Neural cell (in vitro differentiated cells): Measurements from ENCODE around the gene CFAP61. TPM values are rescaled to one million over a fixed set of nuclear protein-coding genes. Genes with fewer than 3 reads are reported as not detected.

Experiments used
- H2AFZ ChIP-seq: fragments of 200-600, 300-800 bp; sonication (generic), shearing (Covaris generic); 2 replicates; pipeline ENCODE4 v1.6.0; 2014; ENCODE audit warnings: low read depth, mild to moderate bottlenecking, antibody characterized with exemption, low read length, moderate library complexity
- H3F3A ChIP-seq: fragments of 200-600 bp; shearing (Covaris generic); 2 replicates; pipeline ENCODE4 v1.6.1; 2016; ENCODE audit warnings: mild to moderate bottlenecking, moderate library complexity, mixed read lengths, antibody characterized with exemption, low read length; ENCODE audit not compliant: insufficient read depth, poor library complexity, severe bottlenecking
- H3K27ac ChIP-seq: fragments of 200-600, 300-800 bp; sonication (generic), shearing (Covaris generic); 2 replicates; pipeline ENCODE4 v1.5.1; 2014; ENCODE audit warnings: mild to moderate bottlenecking, low read length, moderate library complexity
- H3K27me3 ChIP-seq: fragments of 300-800, 200-600 bp; sonication (generic), shearing (Covaris generic); 2 replicates; pipeline ENCODE4 v1.6.0; 2014; ENCODE audit warnings: mild to moderate bottlenecking, low read depth, low read length, moderate library complexity; ENCODE audit not compliant: insufficient read depth
- H3K36me3 ChIP-seq: fragments of 300-800, 200-600 bp; sonication (generic), shearing (Covaris generic); 2 replicates; pipeline ENCODE4 v1.5.1; 2014; ENCODE audit warnings: mild to moderate bottlenecking, antibody characterized with exemption, low read length, moderate library complexity; ENCODE audit not compliant: insufficient read depth
- H3K4me2 ChIP-seq: fragments of 300-800, 200-600 bp; sonication (generic), shearing (Covaris generic); 2 replicates; pipeline ENCODE4 v1.6.0; 2014; ENCODE audit warnings: mild to moderate bottlenecking, low read length
- H3K4me3 ChIP-seq: fragments of 300-800, 200-600 bp; sonication (generic), shearing (Covaris generic); 2 replicates; pipeline ENCODE4 v1.5.1; 2014; ENCODE audit warnings: mild to moderate bottlenecking, low read length, moderate library complexity
- H3K79me2 ChIP-seq: fragments of 200-600 bp; shearing (Covaris generic); replicated peaks from 2 replicates; pipeline ENCODE4 v1.6.0; 2014; ENCODE audit warnings: mild to moderate bottlenecking, low read length, moderate library complexity; ENCODE audit not compliant: insufficient read depth
- H3K9ac ChIP-seq: fragments of 300-800, 200-600 bp; sonication (generic), shearing (Covaris generic); 2 replicates; pipeline ENCODE4 v1.6.1; 2016; ENCODE audit warnings: mild to moderate bottlenecking, low read length, mixed read lengths
- H3K9me2 ChIP-seq: fragments of 200-600 bp; shearing (Covaris generic); 2 replicates; pipeline ENCODE4 v1.6.1; 2016; ENCODE audit warnings: mild to moderate bottlenecking, low read length, mixed read lengths; ENCODE audit not compliant: insufficient read depth
- H3K9me3 ChIP-seq: fragments of 200-600, 300-800 bp; sonication (generic), shearing (Covaris generic); 2 replicates; pipeline ENCODE4 v1.6.1; 2016; ENCODE audit warnings: mild to moderate bottlenecking, mixed run types, low read length, moderate library complexity, mixed read lengths
- H4K20me1 ChIP-seq: fragments of 200-600 bp; shearing (Covaris generic); 2 replicates; pipeline ENCODE4 v1.6.1; 2016; ENCODE audit warnings: mild to moderate bottlenecking, mixed run types; ENCODE audit not compliant: insufficient read depth
- EP300 ChIP-seq: fragments of 450-650 bp; conservative IDR thresholded peaks from 2 replicates; pipeline ENCODE4 v1.6.1; 2014; ENCODE audit warnings: antibody characterized with exemption, mild to moderate bottlenecking, moderate library complexity; ENCODE audit not compliant: poor library complexity, severe bottlenecking
- EZH2 ChIP-seq: fragments of 200-600, 300-800 bp; shearing (Covaris generic), sonication (generic); IDR thresholded peaks from 2 replicates; pipeline ENCODE4 v1.6.1; 2014; ENCODE audit warnings: antibody characterized with exemption, low read length, borderline replicate concordance, mild to moderate bottlenecking; ENCODE audit not compliant: insufficient read depth, poor library complexity, severe bottlenecking
- MXI1 ChIP-seq: fragments of 450-650 bp; conservative IDR thresholded peaks from 2 replicates; pipeline ENCODE4 v1.6.1; 2014; ENCODE audit warnings: antibody characterized with exemption, mild to moderate bottlenecking; ENCODE audit not compliant: poor library complexity, severe bottlenecking
- POLR2AphosphoS5 ChIP-seq: IDR thresholded peaks from 2 replicates; pipeline ENCODE4 v1.6.1; 2012
- RAD21 ChIP-seq: fragments of 450-650 bp; conservative IDR thresholded peaks from 2 replicates; pipeline ENCODE4 v1.6.1; 2014; ENCODE audit warnings: antibody characterized with exemption, mild to moderate bottlenecking, moderate library complexity
- SMC3 ChIP-seq: fragments of 450-650 bp; conservative IDR thresholded peaks from 2 replicates; pipeline ENCODE4 v1.6.1; 2014; ENCODE audit warnings: antibody characterized with exemption, mild to moderate bottlenecking, moderate library complexity; ENCODE audit not compliant: poor library complexity
- TAF1 ChIP-seq: IDR thresholded peaks from 2 replicates; pipeline ENCODE4 v1.6.1; 2012; ENCODE audit warnings: low read depth
- polyA plus RNA-seq: library from polyadenylated mRNA; depleted of rRNA; stranded (reverse); fragments of >200 nt; gene quantifications from 2 replicates; pipeline ENCODE4 v1.2.3, GENCODE V29; 2014
- TF ChIP-seq, protein P1 (sequence below): IDR thresholded peaks from 2 replicates; pipeline ENCODE4 v1.6.1; 2012; ENCODE audit warnings: borderline replicate concordance
- TF ChIP-seq, protein P2 (sequence below): fragments of 450-650 bp; IDR thresholded peaks from 2 replicates; pipeline ENCODE4 v1.5.1; 2014; ENCODE audit warnings: antibody characterized with exemption, mild to moderate bottlenecking, moderate library complexity; ENCODE audit not compliant: poor library complexity, severe bottlenecking

The CFAP61 gene
- polyA plus RNA-seq, 1 donor from 2014 or later = 0.42 TPM

DNA sequence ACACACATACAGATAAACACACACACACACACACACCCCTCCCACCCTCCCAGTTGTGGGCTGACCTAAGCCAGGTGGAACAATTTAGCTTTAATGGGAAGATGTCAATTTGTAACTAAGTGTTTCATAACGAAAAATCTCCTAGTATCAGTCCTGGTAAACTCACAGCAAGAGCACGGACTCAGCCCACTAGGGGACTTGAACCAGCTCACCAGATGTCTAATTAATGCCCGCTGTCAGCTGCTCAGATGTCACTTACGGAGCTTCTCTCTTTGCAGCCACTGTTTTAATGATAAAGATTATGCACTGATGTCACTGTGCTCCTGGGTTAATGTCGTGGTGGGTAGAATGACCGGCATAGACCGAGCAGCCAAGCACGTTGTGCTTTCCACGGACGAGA is 199.0 kb downstream of the CFAP61 start:
- Histone ChIP-seq H2AFZ (no peak overlapping the region), H3F3A (no peaks in the 10 kb centered on the region), H3K9ac (no peak overlapping the region), H3K27me3 (no peaks in the 10 kb centered on the region), H3K36me3 (no peaks in the 10 kb centered on the region), H4K20me1 (no peaks in the 10 kb centered on the region), H3K4me3 (no peak overlapping the region), H3K79me2 (no peaks in the 10 kb centered on the region), H3K9me3 (no peaks in the 10 kb centered on the region), H3K9me2 (no peaks in the 10 kb centered on the region), H3K27ac (no peak overlapping the region), H3K4me2 (no peak overlapping the region)
- TF ChIP-seq, protein P1, sequence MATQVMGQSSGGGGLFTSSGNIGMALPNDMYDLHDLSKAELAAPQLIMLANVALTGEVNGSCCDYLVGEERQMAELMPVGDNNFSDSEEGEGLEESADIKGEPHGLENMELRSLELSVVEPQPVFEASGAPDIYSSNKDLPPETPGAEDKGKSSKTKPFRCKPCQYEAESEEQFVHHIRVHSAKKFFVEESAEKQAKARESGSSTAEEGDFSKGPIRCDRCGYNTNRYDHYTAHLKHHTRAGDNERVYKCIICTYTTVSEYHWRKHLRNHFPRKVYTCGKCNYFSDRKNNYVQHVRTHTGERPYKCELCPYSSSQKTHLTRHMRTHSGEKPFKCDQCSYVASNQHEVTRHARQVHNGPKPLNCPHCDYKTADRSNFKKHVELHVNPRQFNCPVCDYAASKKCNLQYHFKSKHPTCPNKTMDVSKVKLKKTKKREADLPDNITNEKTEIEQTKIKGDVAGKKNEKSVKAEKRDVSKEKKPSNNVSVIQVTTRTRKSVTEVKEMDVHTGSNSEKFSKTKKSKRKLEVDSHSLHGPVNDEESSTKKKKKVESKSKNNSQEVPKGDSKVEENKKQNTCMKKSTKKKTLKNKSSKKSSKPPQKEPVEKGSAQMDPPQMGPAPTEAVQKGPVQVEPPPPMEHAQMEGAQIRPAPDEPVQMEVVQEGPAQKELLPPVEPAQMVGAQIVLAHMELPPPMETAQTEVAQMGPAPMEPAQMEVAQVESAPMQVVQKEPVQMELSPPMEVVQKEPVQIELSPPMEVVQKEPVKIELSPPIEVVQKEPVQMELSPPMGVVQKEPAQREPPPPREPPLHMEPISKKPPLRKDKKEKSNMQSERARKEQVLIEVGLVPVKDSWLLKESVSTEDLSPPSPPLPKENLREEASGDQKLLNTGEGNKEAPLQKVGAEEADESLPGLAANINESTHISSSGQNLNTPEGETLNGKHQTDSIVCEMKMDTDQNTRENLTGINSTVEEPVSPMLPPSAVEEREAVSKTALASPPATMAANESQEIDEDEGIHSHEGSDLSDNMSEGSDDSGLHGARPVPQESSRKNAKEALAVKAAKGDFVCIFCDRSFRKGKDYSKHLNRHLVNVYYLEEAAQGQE = no peak
- TF ChIP-seq TAF1 (no peak), POLR2AphosphoS5 (no peak), SMC3 (no peak), EZH2 (no peak), EP300 (no peak), RAD21 (no peak), MXI1 (no peak)
- TF ChIP-seq, protein P2, sequence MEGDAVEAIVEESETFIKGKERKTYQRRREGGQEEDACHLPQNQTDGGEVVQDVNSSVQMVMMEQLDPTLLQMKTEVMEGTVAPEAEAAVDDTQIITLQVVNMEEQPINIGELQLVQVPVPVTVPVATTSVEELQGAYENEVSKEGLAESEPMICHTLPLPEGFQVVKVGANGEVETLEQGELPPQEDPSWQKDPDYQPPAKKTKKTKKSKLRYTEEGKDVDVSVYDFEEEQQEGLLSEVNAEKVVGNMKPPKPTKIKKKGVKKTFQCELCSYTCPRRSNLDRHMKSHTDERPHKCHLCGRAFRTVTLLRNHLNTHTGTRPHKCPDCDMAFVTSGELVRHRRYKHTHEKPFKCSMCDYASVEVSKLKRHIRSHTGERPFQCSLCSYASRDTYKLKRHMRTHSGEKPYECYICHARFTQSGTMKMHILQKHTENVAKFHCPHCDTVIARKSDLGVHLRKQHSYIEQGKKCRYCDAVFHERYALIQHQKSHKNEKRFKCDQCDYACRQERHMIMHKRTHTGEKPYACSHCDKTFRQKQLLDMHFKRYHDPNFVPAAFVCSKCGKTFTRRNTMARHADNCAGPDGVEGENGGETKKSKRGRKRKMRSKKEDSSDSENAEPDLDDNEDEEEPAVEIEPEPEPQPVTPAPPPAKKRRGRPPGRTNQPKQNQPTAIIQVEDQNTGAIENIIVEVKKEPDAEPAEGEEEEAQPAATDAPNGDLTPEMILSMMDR = no peak

GRCh38 chr20:20251836-20252235 is 199.5 kb downstream of the CFAP61 start:
- Histone ChIP-seq H3K4me3 (no peak overlapping the region), H2AFZ (no peak overlapping the region), H3K4me2 (no peak overlapping the region), H4K20me1 (no peaks in the 10 kb centered on the region), H3K27me3 (no peaks in the 10 kb centered on the region), H3K9ac (no peak overlapping the region), H3K27ac (no peak overlapping the region), H3K79me2 (no peaks in the 10 kb centered on the region), H3K9me2 (no peaks in the 10 kb centered on the region), H3K9me3 (no peaks in the 10 kb centered on the region), H3F3A (no peaks in the 10 kb centered on the region), H3K36me3 (no peaks in the 10 kb centered on the region)
- TF ChIP-seq POLR2AphosphoS5 = no peak
- TF ChIP-seq MXI1 = no peak
- no peak for TF ChIP-seq SMC3
- TF ChIP-seq RAD21 = no peak
- TF ChIP-seq TAF1 = no peak
- no peak for TF ChIP-seq EZH2
- TF ChIP-seq, protein P2 = no peak
- TF ChIP-seq, protein P1 = no peak
- TF ChIP-seq EP300 = no peak
